ENCODE results near the gene ARMC10.
A peak's percentile ranks its signal among the peaks of the same experiment; 100 is the strongest.
"Not testable (repeated sequence)": the region's sequence is repeated elsewhere in the genome, so short reads cannot be mapped to it uniquely, and the experiment has no call there.

ARMC10 gene

DNA sequence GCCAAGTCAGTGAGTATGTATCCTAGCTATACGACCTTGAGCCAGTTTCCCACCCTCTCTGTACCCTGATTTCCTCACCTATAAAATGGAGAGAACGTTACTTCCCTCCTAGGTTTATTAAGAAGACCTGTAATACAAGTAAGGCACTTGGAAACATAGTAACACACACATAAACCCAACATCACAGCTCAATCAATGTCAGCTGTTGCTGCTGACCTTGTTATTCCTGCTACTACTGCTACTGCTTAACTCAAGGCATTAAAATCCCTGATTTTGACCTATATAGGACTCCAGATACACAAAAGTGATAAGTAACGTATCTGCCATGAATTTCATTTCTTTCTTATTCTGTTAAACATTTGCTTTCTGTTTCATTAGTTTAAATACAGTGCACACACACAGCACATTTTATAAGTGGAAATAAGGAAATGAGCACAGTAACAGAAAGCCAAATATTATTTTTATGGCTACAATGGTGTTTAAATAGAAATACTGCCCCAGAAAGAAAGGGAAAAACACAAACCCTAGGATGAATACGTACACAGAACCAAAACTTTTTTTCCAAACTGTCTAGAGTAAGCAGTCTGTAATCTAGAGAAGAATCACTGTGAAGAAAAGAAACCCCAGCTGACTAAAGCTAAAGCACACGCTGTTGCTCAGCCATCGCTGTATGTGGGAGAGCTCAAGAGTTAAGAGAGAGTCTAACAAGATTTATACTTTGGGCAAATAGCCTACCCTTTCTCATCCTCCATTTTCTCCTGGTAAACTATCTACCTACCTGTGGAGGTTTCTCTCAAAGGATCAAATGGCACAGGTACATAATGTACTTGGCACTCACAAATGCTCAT, 55.0 kb downstream of the ARMC10 start:
- DNase-seq = no peak

DNA sequence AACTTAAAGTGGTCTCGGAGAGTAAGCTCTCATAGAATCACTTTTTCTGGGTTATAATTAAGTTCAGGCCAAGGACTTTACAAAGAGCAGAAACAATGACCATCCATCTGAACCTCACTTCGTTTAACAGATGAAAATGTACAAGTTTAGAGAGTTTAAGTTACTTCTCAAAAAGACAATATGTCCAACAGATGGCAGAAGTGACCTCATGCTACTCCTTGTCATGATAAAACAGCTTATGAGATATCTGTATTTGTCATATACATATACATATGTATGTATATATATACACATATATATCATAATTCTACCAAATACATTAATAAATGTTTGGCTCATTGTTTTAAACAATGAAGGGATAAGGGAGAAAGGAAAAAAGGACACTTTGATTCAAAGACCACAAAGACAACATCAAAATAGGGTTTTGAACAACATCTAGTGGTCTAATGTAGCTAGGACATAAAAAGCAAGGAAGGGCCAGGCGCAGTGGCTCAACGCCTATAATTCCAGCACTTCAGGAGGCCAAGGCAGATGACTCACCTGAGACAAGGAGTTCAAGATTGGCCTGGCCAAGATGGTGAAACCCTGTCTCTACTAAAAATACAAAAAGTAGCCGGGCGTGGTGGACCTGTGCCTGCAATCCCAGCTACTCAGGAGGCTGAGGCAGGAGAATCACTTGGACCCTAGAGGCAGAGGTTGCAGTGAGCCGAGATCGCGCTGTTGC, 56.1 kb downstream of the ARMC10 start:
- no peak for DNase-seq

- no peak for DNase-seq
Measured at GRCh38 chr7:103132995-103133688, 58.2 kb downstream of the ARMC10 start.

- DNase-seq = peak; percentile 16
Measured at GRCh38 chr7:103134836-103135554, 60.1 kb downstream of the ARMC10 start.

- no peak for DNase-seq
Measured at GRCh38 chr7:103140061-103140460, 65.1 kb downstream of the ARMC10 start.

DNA sequence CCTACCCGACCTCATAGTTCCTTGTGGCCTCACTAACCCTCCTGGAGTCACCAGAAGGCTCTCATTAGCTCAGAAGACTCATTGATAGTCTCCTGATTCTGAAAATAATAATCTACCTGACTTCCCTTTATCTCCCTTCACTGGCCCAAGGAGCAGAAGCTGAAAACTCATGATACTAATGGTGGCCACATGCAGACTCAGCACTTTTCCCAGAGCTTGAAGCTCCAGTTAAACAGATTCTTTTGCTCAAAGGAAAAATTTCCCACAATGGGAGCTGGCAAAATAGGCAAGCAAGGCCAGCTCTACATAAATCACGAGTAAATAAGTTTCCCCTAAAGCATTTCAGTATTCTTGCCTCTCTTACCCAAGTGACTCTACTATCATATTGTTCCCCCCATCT, 65.7 kb downstream of the ARMC10 start:
- no peak for DNase-seq

GRCh38 chr7:103141753-103142404, 66.9 kb downstream of the ARMC10 start:
- no peak for DNase-seq

DNA sequence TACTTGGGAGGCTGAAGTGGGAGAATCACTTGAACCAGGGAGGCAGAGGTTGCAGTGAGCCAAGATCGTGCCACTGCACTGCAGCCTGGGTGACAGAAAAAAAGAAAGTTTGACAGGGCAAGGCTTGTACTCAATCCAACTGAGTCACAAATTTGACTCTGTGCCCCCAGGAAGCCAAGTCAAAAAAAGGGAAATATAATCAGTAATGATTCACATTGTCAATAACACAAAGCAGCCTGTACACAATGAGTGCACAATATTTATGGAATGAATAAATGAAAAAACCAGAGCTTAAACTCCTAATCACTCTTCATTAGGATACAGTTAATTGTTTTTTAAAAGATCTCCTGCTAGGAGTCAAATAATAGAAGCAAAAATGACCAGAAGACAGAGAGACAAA, 67.6 kb downstream of the ARMC10 start:
- no peak for DNase-seq

DNA sequence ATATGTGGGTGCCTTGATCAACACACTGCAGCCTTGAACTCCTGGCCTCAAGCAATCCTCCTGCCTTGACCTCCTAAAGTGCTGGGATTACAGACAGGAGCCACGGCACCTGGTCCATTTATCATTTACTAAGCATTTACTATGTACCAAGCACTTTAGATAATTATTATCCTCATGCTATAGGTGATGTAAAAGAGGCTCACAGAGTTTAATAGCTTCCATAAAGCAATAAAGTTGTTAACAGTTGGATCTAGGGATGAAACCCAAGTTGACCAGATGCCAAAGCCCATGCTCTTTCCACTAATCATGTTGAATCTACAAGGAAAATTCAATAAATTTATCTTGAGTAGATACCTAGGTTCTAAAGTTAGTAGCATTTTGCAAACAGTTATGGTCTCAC, 68.9 kb downstream of the ARMC10 start:
- no peak for DNase-seq

- DNase-seq = not testable (repeated sequence)
Measured at GRCh38 chr7:103144754-103145153, 69.8 kb downstream of the ARMC10 start.

GRCh38 chr7:103148131-103148993, 73.4 kb downstream of the ARMC10 start:
- DNase-seq = no peak

Data from fibroblast of skin of back (primary cell).